HepG2 (cell line): Measurements from ENCODE around the gene RESP18. TPM values are rescaled to one million over a fixed set of nuclear protein-coding genes. Genes with fewer than 3 reads are reported as not detected.

Source experiments
- ARNT2 ChIP-seq: sonication (generic); formaldehyde crosslinking; IDR thresholded peaks from 2 replicates; pipeline ENCODE4 v1.8.0; 2022; ENCODE audit warnings: mild to moderate bottlenecking, low read depth, missing genetic modification reagents, moderate library complexity
- FOXC1 ChIP-seq: sonication (generic); formaldehyde crosslinking; IDR thresholded peaks from 2 replicates; pipeline ENCODE4 v1.8.0; 2022; ENCODE audit warnings: mild to moderate bottlenecking, missing genetic modification reagents, borderline replicate concordance
- GATA4 ChIP-seq: sonication (generic); IDR thresholded peaks from 2 replicates; pipeline ENCODE4 v1.6.1; 2016; ENCODE audit warnings: antibody characterized with exemption, low read depth, borderline replicate concordance
- HES4 ChIP-seq: sonication (generic); formaldehyde crosslinking; IDR thresholded peaks from 2 replicates; pipeline ENCODE4 v1.9.0; 2021; ENCODE audit warnings: mild to moderate bottlenecking, missing genetic modification reagents, borderline replicate concordance
- KDM5B ChIP-seq: sonication (generic); formaldehyde crosslinking; IDR thresholded peaks from 2 replicates; pipeline ENCODE4 v1.4.0; 2020; ENCODE audit warnings: missing genetic modification reagents, mild to moderate bottlenecking, borderline replicate concordance
- MAX ChIP-seq: IDR thresholded peaks from 2 replicates; pipeline ENCODE4 v1.6.1; 2012; ENCODE audit warnings: inconsistent platforms
- NCOA5 ChIP-seq: sonication (generic); formaldehyde crosslinking; IDR thresholded peaks from 2 replicates; pipeline ENCODE4 v1.4.0; 2020; ENCODE audit warnings: missing genetic modification reagents
- NR1H2 ChIP-seq: sonication (generic); formaldehyde crosslinking; IDR thresholded peaks from 2 replicates; pipeline ENCODE4 v1.8.1; 2022; ENCODE audit warnings: low read depth, missing genetic modification reagents, borderline replicate concordance
- REL ChIP-seq: sonication (generic); formaldehyde crosslinking; conservative IDR thresholded peaks from 2 replicates; pipeline ENCODE4 v1.8.0; 2022; ENCODE audit warnings: mild to moderate bottlenecking, missing genetic modification reagents, moderate library complexity
- RFX5 ChIP-seq: IDR thresholded peaks from 2 replicates; pipeline ENCODE4 v1.6.1; 2011; ENCODE audit warnings: low read depth, low read length, improper control_type of control experiment
- ZBTB20 ChIP-seq: sonication (generic); formaldehyde crosslinking; IDR thresholded peaks from 2 replicates; pipeline ENCODE4 v1.8.1; 2023; ENCODE audit warnings: missing genetic modification reagents, low read depth, mild to moderate bottlenecking, borderline replicate concordance
- ZBTB8A ChIP-seq: sonication (generic); formaldehyde crosslinking; IDR thresholded peaks from 2 replicates; pipeline ENCODE4 v1.4.0; 2020; ENCODE audit warnings: mild to moderate bottlenecking, low read depth, missing genetic modification reagents, borderline replicate concordance
- ZNF329 ChIP-seq: sonication (generic); formaldehyde crosslinking; IDR thresholded peaks from 2 replicates; pipeline ENCODE4 v1.9.0; 2021; ENCODE audit warnings: low read depth, mild to moderate bottlenecking, missing genetic modification reagents
- ZNF335 ChIP-seq: sonication (generic); formaldehyde crosslinking; IDR thresholded peaks from 2 replicates; pipeline ENCODE4 v1.4.0; 2020; ENCODE audit warnings: missing genetic modification reagents
- ZNF34 ChIP-seq: sonication (generic); formaldehyde crosslinking; IDR thresholded peaks from 2 replicates; pipeline ENCODE4 v1.4.0; 2020; ENCODE audit warnings: mild to moderate bottlenecking, missing genetic modification reagents, borderline replicate concordance
- ZNF543 ChIP-seq: sonication (generic); formaldehyde crosslinking; IDR thresholded peaks from 2 replicates; pipeline ENCODE4 v1.4.0; 2020; ENCODE audit warnings: mild to moderate bottlenecking, missing genetic modification reagents
- ZNF576 ChIP-seq: sonication (generic); formaldehyde crosslinking; IDR thresholded peaks from 2 replicates; pipeline ENCODE4 v1.4.0; 2020; ENCODE audit warnings: mild to moderate bottlenecking, missing genetic modification reagents
- ZNF772 ChIP-seq: sonication (generic); formaldehyde crosslinking; IDR thresholded peaks from 2 replicates; pipeline ENCODE4 v1.5.0; 2020; ENCODE audit warnings: mild to moderate bottlenecking, missing genetic modification reagents
- polyA plus RNA-seq, 8 experiments: library from polyadenylated mRNA; depleted of rRNA in 3 of 8; stranded (reverse) in 7 of 8; unstranded in 1 of 8; fragments of >200 nt; fragmentation: Illumina TruSeq in 4 of 8; extraction: Trizol in 4 of 8; gene quantifications; 2 replicates each; pipeline versions ENCODE4 v1.2.1 to v1.2.3, GENCODE V29; 2011 to 2016; ENCODE audit warnings: low read depth in 4 of 8, missing spikeins in 1 of 8, mixed read lengths in 1 of 8; ENCODE audit not compliant: insufficient read depth in 1 of 8
- total RNA-seq, 5 experiments: library from RNA; depleted of rRNA; stranded (reverse); fragments of >200 nt; fragmentation: Illumina TruSeq; extraction: Trizol; gene quantifications; 2 replicates each; pipeline ENCODE4 v1.2.3, GENCODE V29; 2016; ENCODE audit warnings: low read depth in 1 of 5
- TF ChIP-seq, protein P1 (sequence below): sonication (generic); formaldehyde crosslinking; IDR thresholded peaks from 2 replicates; pipeline ENCODE4 v1.4.0; 2020; ENCODE audit warnings: missing genetic modification reagents
- TF ChIP-seq, protein P2 (sequence below): IDR thresholded peaks from 2 replicates; pipeline ENCODE4 v1.6.1; 2016
- TF ChIP-seq, protein P3 (sequence below): sonication (generic); formaldehyde crosslinking; conservative IDR thresholded peaks from 2 replicates; pipeline ENCODE4 v1.4.0; 2020; ENCODE audit warnings: missing genetic modification reagents

RESP18 gene
- total and polyA plus RNA-seq, 2 of the 13 experiments (the other 11 are each of a cell fraction or from before 2014, with no cell fraction given), result not detected

GRCh38 chr2:219279151-219279915 is 53.2 kb downstream of the RESP18 start, which contains the start of gene DNAJB2 (continued):
- TF ChIP-seq ZNF543 (CRISPR knock-in tag) (peak; percentile 69; the same call in 1 of the 2 replicates), MAX (peak; percentile 96), ZNF772 (CRISPR knock-in tag) (peak; percentile 67), KDM5B (peak; percentile 78; the same call in 1 of the 2 replicates), ZNF335 (peak; percentile 79), RFX5 (no peak), REL (CRISPR knock-in tag) (peak; percentile 89; the same call in 1 of the 2 replicates), ZBTB20 (peak; percentile 53; the same call in 1 of the 2 replicates), HES4 (CRISPR knock-in tag) (peak; percentile 63; the same call in 1 of the 2 replicates), ZNF34 (CRISPR knock-in tag) (0 out of 2 replicates have a peak, but pooled peaks have one; percentile 41), NCOA5 (no peak), ARNT2 (CRISPR knock-in tag) (peak; percentile 85), ZNF576 (no peak), ZNF329 (CRISPR knock-in tag) (peak; percentile 51; the same call in 1 of the 2 replicates), ZBTB8A (CRISPR knock-in tag) (no peak), FOXC1 (CRISPR knock-in tag) (0 out of 2 replicates have a peak, but pooled peaks have one; percentile 55), NR1H2 (CRISPR knock-in tag) (no peak), GATA4 (no peak)
- TF ChIP-seq, protein P1, sequence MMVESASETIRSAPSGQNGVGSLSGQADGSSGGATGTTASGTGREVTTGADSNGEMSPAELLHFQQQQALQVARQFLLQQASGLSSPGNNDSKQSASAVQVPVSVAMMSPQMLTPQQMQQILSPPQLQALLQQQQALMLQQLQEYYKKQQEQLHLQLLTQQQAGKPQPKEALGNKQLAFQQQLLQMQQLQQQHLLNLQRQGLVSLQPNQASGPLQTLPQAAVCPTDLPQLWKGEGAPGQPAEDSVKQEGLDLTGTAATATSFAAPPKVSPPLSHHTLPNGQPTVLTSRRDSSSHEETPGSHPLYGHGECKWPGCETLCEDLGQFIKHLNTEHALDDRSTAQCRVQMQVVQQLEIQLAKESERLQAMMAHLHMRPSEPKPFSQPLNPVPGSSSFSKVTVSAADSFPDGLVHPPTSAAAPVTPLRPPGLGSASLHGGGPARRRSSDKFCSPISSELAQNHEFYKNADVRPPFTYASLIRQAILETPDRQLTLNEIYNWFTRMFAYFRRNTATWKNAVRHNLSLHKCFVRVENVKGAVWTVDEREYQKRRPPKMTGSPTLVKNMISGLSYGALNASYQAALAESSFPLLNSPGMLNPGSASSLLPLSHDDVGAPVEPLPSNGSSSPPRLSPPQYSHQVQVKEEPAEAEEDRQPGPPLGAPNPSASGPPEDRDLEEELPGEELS (CRISPR knock-in tag), result peak; percentile 63
- TF ChIP-seq, protein P2, sequence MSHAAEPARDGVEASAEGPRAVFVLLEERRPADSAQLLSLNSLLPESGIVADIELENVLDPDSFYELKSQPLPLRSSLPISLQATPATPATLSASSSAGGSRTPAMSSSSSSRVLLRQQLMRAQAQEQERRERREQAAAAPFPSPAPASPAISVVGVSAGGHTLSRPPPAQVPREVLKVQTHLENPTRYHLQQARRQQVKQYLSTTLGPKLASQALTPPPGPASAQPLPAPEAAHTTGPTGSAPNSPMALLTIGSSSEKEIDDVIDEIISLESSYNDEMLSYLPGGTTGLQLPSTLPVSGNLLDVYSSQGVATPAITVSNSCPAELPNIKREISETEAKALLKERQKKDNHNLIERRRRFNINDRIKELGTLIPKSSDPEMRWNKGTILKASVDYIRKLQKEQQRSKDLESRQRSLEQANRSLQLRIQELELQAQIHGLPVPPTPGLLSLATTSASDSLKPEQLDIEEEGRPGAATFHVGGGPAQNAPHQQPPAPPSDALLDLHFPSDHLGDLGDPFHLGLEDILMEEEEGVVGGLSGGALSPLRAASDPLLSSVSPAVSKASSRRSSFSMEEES (CRISPR knock-in tag), result peak; percentile 51; the same call in 1 of the 2 replicates
- TF ChIP-seq, protein P3, sequence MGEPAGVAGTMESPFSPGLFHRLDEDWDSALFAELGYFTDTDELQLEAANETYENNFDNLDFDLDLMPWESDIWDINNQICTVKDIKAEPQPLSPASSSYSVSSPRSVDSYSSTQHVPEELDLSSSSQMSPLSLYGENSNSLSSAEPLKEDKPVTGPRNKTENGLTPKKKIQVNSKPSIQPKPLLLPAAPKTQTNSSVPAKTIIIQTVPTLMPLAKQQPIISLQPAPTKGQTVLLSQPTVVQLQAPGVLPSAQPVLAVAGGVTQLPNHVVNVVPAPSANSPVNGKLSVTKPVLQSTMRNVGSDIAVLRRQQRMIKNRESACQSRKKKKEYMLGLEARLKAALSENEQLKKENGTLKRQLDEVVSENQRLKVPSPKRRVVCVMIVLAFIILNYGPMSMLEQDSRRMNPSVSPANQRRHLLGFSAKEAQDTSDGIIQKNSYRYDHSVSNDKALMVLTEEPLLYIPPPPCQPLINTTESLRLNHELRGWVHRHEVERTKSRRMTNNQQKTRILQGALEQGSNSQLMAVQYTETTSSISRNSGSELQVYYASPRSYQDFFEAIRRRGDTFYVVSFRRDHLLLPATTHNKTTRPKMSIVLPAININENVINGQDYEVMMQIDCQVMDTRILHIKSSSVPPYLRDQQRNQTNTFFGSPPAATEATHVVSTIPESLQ (CRISPR knock-in tag), result 0 out of 2 replicates have a peak, but pooled peaks have one; percentile 59
